Measurements from ENCODE around the gene HTR3E.
"Not testable (repeated sequence)": the region's sequence is repeated elsewhere in the genome, so short reads cannot be mapped to it uniquely, and the experiment has no call there.

The HTR3E gene

GRCh38 chr3:184110316-184110725 lies 13.5 kb downstream of the HTR3E start:
- DNase-seq (ENCODE audit: low spot score) = no peak

- DNase-seq (ENCODE audit: low spot score) = no peak
Measured at GRCh38 chr3:184116017-184116416, 19.2 kb downstream of the HTR3E start.

GRCh38 chr3:184117636-184118035 lies 20.8 kb downstream of the HTR3E start:
- DNase-seq (ENCODE audit: low spot score) = peak; percentile 37

- DNase-seq (ENCODE audit: low spot score) = not testable (repeated sequence)
Measured at GRCh38 chr3:184121031-184121430, 24.2 kb downstream of the HTR3E start.

- no peak for DNase-seq (ENCODE audit: low spot score)
Measured at GRCh38 chr3:184126006-184126405, 29.1 kb downstream of the HTR3E start.

GRCh38 chr3:184129012-184129411 lies 32.1 kb downstream of the HTR3E start:
- DNase-seq (ENCODE audit: low spot score) = peak; percentile 39

GRCh38 chr3:184132945-184133344 lies 36.1 kb downstream of the HTR3E start:
- DNase-seq (ENCODE audit: low spot score) = no peak

- DNase-seq (ENCODE audit: low spot score) = peak; percentile 21
Measured at GRCh38 chr3:184133840-184134745, 37.2 kb downstream of the HTR3E start.

GRCh38 chr3:184134746-184135148 lies 37.9 kb downstream of the HTR3E start:
- DNase-seq (ENCODE audit: low spot score) = peak; percentile 26

GRCh38 chr3:184135149-184135910 lies 38.5 kb downstream of the HTR3E start, which contains the start of gene EIF2B5:
TSS of gene EIF2B5 (plus strand) at chr3:184135358. CDS start at chr3:184135386, 28 bp downstream.
- peak; percentile 85 for DNase-seq (ENCODE audit: low spot score)

GRCh38 chr3:184135911-184136260 lies 39.0 kb downstream of the HTR3E start:
- DNase-seq (ENCODE audit: low spot score) = no peak

- no peak for DNase-seq (ENCODE audit: low spot score)
Measured at GRCh38 chr3:184140436-184140835, 43.6 kb downstream of the HTR3E start.

- no peak for DNase-seq (ENCODE audit: low spot score)
Measured at GRCh38 chr3:184142199-184142598, 45.3 kb downstream of the HTR3E start.

GRCh38 chr3:184143327-184143726 lies 46.5 kb downstream of the HTR3E start:
- no peak for DNase-seq (ENCODE audit: low spot score)

- DNase-seq (ENCODE audit: low spot score) = no peak
Measured at GRCh38 chr3:184144505-184144904, 47.6 kb downstream of the HTR3E start.

GRCh38 chr3:184145111-184145524 lies 48.3 kb downstream of the HTR3E start:
- DNase-seq (ENCODE audit: low spot score) = peak; percentile 60

GRCh38 chr3:184145751-184146270 lies 48.9 kb downstream of the HTR3E start:
- no peak for DNase-seq (ENCODE audit: low spot score)

GRCh38 chr3:184148076-184148475 lies 51.2 kb downstream of the HTR3E start:
- DNase-seq (ENCODE audit: low spot score) = no peak

- DNase-seq (ENCODE audit: low spot score) = no peak
Measured at GRCh38 chr3:184149123-184149522, 52.3 kb downstream of the HTR3E start.

- DNase-seq (ENCODE audit: low spot score) = not testable (repeated sequence)
Measured at GRCh38 chr3:184149770-184150169, 52.9 kb downstream of the HTR3E start.

- peak; percentile 58 for DNase-seq (ENCODE audit: low spot score)
Measured at GRCh38 chr3:184154885-184155643, 58.2 kb downstream of the HTR3E start, which contains the start of gene DVL3. TSS of gene DVL3 (plus strand) at chr3:184155377. CDS start at chr3:184155636, 259 bp downstream.

All from hematopoietic multipotent progenitor cell treated with erythropoietin and hydrocortisone succinate and interleukin-3 and kit ligand, for 15 days (in vitro differentiated cells).